Omental fat pad (tissue), 4 donors: ENCODE results near the gene RNF181. TPM values are rescaled to one million over a fixed set of nuclear protein-coding genes. Genes with fewer than 3 reads are reported as not detected.
"Not testable (repeated sequence)": the region's sequence is repeated elsewhere in the genome, so short reads cannot be mapped to it uniquely, and the experiment has no call there.

Experiments used
- ATAC-seq: fragments of 150-250 bp; one replicate; pipeline ENCODE4 v1.9.1; 2016; ENCODE audit warnings: mild to moderate bottlenecking, moderate library complexity; ENCODE audit not compliant: low FRiP score
- DNase-seq: peaks from one replicate; pipeline ENCODE4 v3.0.0-alpha.2; 2019; ENCODE audit warnings: low spot score
- total RNA-seq, 4 donors: library from RNA; depleted of rRNA; stranded (reverse); fragments of >200 nt; gene quantifications; one replicate each; pipeline ENCODE4 v1.1.0, GENCODE V29; 2016
- TF ChIP-seq, protein P1 (sequence below), 3 donors: fragments of 450-650 bp; IDR thresholded peaks; one replicate each; pipeline ENCODE4 v1.5.1; 2016 to 2017; ENCODE audit warnings: antibody characterized with exemption in 3 of 3, mild to moderate bottlenecking in 3 of 3, moderate library complexity in 2 of 3

RNF181 gene
- total RNA-seq, 4 donors from 2014 or later: 94.7 to 216 (median 144) TPM

DNA sequence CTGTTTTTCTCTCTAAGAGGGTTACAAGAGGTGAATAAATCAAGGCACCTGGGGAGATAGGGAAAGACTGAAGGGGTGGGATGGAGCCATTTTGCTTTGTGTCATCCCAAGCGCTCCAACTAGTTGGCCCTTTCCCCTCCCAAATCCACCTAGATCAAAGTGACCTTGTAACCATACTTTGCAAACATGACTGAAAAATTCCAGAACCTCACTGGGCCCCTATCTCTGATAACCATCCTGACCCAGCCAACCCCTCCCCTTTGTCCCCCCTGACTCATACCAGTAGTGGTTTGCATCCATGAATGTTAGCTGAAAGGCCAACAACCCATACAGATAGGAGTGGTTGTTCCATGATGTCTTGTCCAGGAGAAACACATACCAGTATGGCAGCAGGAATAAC, 37.4 kb upstream of the RNF181 start:
- no peak for DNase-seq
- no peak for ATAC-seq
- TF ChIP-seq, protein P1, sequence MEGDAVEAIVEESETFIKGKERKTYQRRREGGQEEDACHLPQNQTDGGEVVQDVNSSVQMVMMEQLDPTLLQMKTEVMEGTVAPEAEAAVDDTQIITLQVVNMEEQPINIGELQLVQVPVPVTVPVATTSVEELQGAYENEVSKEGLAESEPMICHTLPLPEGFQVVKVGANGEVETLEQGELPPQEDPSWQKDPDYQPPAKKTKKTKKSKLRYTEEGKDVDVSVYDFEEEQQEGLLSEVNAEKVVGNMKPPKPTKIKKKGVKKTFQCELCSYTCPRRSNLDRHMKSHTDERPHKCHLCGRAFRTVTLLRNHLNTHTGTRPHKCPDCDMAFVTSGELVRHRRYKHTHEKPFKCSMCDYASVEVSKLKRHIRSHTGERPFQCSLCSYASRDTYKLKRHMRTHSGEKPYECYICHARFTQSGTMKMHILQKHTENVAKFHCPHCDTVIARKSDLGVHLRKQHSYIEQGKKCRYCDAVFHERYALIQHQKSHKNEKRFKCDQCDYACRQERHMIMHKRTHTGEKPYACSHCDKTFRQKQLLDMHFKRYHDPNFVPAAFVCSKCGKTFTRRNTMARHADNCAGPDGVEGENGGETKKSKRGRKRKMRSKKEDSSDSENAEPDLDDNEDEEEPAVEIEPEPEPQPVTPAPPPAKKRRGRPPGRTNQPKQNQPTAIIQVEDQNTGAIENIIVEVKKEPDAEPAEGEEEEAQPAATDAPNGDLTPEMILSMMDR (IDR thresholded peaks at IDR 0.05): no peak

DNA sequence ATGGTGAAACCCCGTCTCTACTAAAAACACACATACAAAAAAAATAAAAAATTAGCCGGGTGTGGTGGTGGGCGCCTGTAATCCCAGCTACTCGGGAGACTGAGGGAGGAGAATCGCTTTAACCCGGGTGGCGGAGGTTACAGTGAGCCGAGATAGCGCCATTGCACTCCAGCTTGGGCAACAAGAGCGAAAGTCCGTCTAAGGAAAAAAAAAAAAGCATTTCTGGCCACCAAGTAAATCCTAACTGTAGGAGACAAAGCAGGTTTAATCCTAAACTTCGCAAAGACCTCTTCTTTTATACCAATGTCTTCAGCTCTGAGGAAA, 35.2 kb upstream of the RNF181 start:
- not testable (repeated sequence) for DNase-seq, ATAC-seq

- ATAC-seq (peak; percentile 2), DNase-seq (no peak)
- TF ChIP-seq, protein P1 (IDR thresholded peaks at IDR 0.05): no peak
Measured at GRCh38 chr2:85560812-85561279, 34.7 kb upstream of the RNF181 start.

- TF ChIP-seq, protein P1 (IDR thresholded peaks at IDR 0.05): no peak
- peak; percentile 94 for ATAC-seq
- peak; percentile 83 for DNase-seq
Measured at GRCh38 chr2:85561280-85562212, 34.0 kb upstream of the RNF181 start, which contains the start of gene GGCX. Gene GGCX, minus strand, starts transcription at chr2:85561493. Its CDS starts 65 bp downstream, at chr2:85561428.

- ATAC-seq (no peak), DNase-seq (no peak)
- TF ChIP-seq, protein P1 (IDR thresholded peaks at IDR 0.05): no peak
Measured at GRCh38 chr2:85564144-85564563, 31.4 kb upstream of the RNF181 start.

- ATAC-seq (no peak), DNase-seq (no peak)
- TF ChIP-seq, protein P1 (IDR thresholded peaks at IDR 0.05): no peak
Measured at GRCh38 chr2:85566265-85566664, 29.3 kb upstream of the RNF181 start.

DNA sequence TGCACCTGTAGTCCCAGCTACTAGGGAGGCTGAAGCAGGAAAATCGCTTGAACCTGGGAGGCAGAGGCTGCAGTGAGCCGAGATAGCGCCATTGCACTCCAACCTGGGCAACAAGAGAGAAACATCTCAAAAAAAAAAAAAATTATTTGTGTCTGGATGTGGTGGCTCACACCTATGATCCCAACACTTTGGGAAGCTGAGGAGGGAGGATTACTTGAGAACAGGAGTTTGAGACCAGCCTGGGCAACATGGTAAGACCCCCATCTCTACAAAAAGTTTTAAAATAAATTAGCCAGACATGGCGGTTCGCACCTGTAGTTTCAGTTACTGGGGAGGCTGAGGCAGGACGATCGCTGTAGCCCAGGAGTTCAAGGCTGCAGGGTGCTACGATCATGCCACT, 19.8 kb upstream of the RNF181 start:
- no peak for ATAC-seq
- TF ChIP-seq, protein P1 (IDR thresholded peaks at IDR 0.05): no peak
- DNase-seq: no peak
